Measurements from ENCODE around the gene NIFK. TPM values are rescaled to one million over a fixed set of nuclear protein-coding genes. Genes with fewer than 3 reads are reported as not detected.

Gene NIFK
- polyA plus RNA-seq, 1 of the 3 experiments (the other 2 are of a cell fraction): 17.0 TPM

- TF ChIP-seq, protein P1, sequence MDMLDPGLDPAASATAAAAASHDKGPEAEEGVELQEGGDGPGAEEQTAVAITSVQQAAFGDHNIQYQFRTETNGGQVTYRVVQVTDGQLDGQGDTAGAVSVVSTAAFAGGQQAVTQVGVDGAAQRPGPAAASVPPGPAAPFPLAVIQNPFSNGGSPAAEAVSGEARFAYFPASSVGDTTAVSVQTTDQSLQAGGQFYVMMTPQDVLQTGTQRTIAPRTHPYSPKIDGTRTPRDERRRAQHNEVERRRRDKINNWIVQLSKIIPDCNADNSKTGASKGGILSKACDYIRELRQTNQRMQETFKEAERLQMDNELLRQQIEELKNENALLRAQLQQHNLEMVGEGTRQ (IDR thresholded peaks at IDR 0.05; ENCODE audit: borderline replicate concordance, low read depth, low read length): no peak
- TF ChIP-seq RFX5 (IDR thresholded peaks at IDR 0.05; ENCODE audit: low read length) (no peak), NRF1 (IDR thresholded peaks at IDR 0.05; ENCODE audit: low read depth, low read length) (no peak), RXRA (IDR thresholded peaks at IDR 0.05; ENCODE audit: borderline replicate concordance, low read depth) (no peak), YY1 (IDR thresholded peaks at IDR 0.05; ENCODE audit: low read depth) (no peak), MAX (IDR thresholded peaks at IDR 0.05; ENCODE audit: low read depth) (no peak), FOXJ3 (CRISPR knock-in tag; IDR thresholded peaks at IDR 0.05) (no peak), SIN3A (IDR thresholded peaks at IDR 0.05; ENCODE audit: borderline replicate concordance, low read depth, low read length) (no peak), FOSL2 (IDR thresholded peaks at IDR 0.05; ENCODE audit: borderline replicate concordance, low read depth) (no peak), MEF2A (IDR thresholded peaks at IDR 0.05; ENCODE audit: borderline replicate concordance, low read depth) (no peak)
Measured at GRCh38 chr2:121766624-121767023, 29.9 kb upstream of the NIFK start (continued).

GRCh38 chr2:121764681-121765228, 28.1 kb upstream of the NIFK start:
- H3K4me1 ChIP-seq (ENCODE audit: control insufficient read depth in 1 of 2, insufficient read depth in 2 of 2, low read depth in 1 of 2, low read length in 1 of 2): peaks cover 0 to 5% of the 10 kb centered on the region in 2 experiments; a peak in 1 of 4 replicates
- H3F3A ChIP-seq (replicated peaks; ENCODE audit: insufficient read depth): no peaks in the 10 kb centered on the region
- H3K9ac ChIP-seq: no peak overlapping the region
- POLR2A ChIA-PET: no interaction called here
- 94% methylated on average over 10 of the region's 10 CpGs for WGBS (ENCODE audit: low lambda C conversion rate)
- no peaks in the 10 kb centered on the region for H3K9me2 ChIP-seq
- TF ChIP-seq MAX (IDR thresholded peaks at IDR 0.05; ENCODE audit: low read depth): no peak
- no peak for TF ChIP-seq RAD21 (IDR thresholded peaks at IDR 0.05; ENCODE audit: low read length)
- no peak for TF ChIP-seq TAF1 (IDR thresholded peaks at IDR 0.05; ENCODE audit: borderline replicate concordance, low read depth, low read length)
- TF ChIP-seq RCOR1 (IDR thresholded peaks at IDR 0.05; ENCODE audit: low read length): no peak
- no peak for TF ChIP-seq SIN3A (IDR thresholded peaks at IDR 0.05; ENCODE audit: borderline replicate concordance, low read depth, low read length)
- TF ChIP-seq NFIC (IDR thresholded peaks at IDR 0.05; ENCODE audit: borderline replicate concordance): no peak
- TF ChIP-seq EZH2phosphoT487 (IDR thresholded peaks at IDR 0.05; ENCODE audit: borderline replicate concordance, low read depth): no peak
- H3K4me3 ChIP-seq (ENCODE audit: low read depth in 2 of 2, low read length in 1 of 2): no peak overlapping the region
- peaks cover 15% of the 10 kb centered on the region for H3K79me2 ChIP-seq (ENCODE audit: insufficient read depth)
- no peak overlapping the region for H3K4me2 ChIP-seq
- no peak overlapping the region for H3K27ac ChIP-seq (ENCODE audit: low read depth in 2 of 2, low read length in 1 of 2)
- CTCF ChIA-PET: no interaction called here
- H3K9me3 ChIP-seq: no peaks in the 10 kb centered on the region
- H4K20me1 ChIP-seq (ENCODE audit: insufficient read depth): no peaks in the 10 kb centered on the region
- no peak for DNase-seq
- no peaks in the 10 kb centered on the region for H3K27me3 ChIP-seq (ENCODE audit: insufficient read depth)
- no peak overlapping the region for H2AFZ ChIP-seq (ENCODE audit: low read depth)
- H3K36me3 ChIP-seq (replicated peaks in 1 of 2; ENCODE audit: control insufficient read depth in 1 of 2, insufficient read depth in 2 of 2, low read length in 1 of 2): peaks cover 69 to 70% of the 10 kb centered on the region in 2 experiments
